Measurements from ENCODE around the gene NEUROD2.

Gene NEUROD2

DNA sequence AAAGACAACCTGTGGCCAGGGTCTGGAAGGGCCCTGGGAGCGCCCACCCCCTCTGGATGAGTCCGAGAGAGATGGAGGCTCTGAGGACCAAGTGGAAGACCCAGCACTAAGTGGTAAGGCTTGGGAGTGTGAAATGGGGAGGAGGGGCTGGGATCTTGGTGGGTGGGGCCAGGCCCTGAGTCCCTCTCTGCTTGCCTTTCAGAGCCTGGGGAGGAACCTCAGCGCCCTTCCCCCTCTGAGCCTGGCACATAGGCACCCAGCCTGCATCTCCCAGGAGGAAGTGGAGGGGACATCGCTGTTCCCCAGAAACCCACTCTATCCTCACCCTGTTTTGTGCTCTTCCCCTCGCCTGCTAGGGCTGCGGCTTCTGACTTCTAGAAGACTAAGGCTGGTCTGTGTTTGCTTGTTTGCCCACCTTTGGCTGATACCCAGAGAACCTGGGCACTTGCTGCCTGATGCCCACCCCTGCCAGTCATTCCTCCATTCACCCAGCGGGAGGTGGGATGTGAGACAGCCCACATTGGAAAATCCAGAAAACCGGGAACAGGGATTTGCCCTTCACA, 28.0 kb upstream of the NEUROD2 start:
- in situ Hi-C loops (cut with MboI; ENCODE audit: low sequenced_read_pairs): no loop called here

DNA sequence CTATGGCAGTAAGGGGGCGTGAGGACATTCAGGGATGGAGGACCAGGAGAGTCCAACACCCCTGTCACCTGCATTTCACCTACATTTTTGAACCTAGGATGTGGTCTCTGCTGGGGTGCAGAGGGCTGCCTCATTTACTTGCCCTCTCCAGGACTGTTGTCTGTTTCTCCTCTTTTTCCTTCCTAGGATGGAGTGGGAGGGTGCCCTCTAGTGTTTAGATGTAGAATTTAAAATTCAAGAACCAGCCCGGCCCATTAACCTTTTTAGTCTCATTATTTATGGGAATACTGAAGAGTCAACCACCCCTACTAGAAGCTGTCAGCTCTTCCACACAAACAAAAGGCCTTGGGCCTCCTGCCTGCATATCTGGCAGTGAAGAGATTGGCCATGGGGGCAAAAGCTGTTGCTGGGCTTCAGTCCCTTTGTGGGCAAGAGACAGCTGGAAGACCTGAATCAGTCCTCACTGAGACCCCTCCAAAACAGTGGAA, 26.7 kb upstream of the NEUROD2 start:
- in situ Hi-C loops (cut with MboI; ENCODE audit: low sequenced_read_pairs): no loop called here

- in situ Hi-C loops (cut with MboI; ENCODE audit: low sequenced_read_pairs): no loop called here
These were observed 26.0 kb upstream of the NEUROD2 start for GRCh38 chr17:39633570-39634183.

- in situ Hi-C loops (cut with MboI; ENCODE audit: low sequenced_read_pairs): no loop called here
These were observed 24.6 kb upstream of the NEUROD2 start for GRCh38 chr17:39632153-39632941.

DNA sequence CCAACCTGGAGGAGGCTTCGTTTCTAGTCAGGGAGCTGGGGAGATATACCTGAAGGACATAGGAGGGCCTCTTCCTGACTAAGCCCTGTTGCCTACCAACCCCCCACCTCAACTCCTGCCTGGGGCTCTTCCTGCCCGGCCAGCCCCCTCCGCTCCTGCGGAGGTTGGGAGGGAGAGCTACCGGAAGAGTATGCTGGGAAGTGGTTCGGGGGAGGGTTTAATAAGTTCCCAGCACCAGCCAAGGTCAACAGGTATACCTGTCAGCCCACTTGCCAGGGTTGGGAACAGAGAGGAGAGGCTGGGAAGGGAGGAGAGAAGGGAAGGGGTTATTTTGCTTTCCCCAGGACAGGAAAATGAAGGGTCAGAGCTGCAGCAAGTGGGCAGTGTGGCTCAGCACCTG, 23.7 kb upstream of the NEUROD2 start:
- in situ Hi-C loops (cut with MboI; ENCODE audit: low sequenced_read_pairs): no loop called here

DNA sequence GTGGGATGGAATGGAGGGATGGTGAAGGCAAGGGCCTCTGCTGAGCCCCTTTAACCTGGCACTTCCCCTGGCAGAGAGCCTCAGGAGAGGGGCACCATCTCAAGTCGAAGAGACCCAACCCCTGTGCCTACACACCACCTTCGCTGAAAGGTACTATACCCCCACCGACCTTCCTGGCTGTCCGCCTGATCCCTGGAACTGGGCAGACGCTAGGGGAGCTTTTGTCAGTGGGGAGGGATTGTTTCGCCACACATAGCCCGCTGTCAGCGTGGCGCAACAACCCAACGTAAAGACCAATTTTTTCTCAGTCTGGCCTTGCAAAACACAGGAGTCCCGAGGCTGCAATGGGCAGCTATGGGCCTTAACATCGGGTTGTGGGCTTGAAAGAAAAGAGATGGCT, 22.2 kb upstream of the NEUROD2 start:
- in situ Hi-C loops (cut with MboI; ENCODE audit: low sequenced_read_pairs): loop anchor here (10.0 kb wide), 1 partner anchor 55 kb away; the partner anchor contains the start of gene PGAP3

DNA sequence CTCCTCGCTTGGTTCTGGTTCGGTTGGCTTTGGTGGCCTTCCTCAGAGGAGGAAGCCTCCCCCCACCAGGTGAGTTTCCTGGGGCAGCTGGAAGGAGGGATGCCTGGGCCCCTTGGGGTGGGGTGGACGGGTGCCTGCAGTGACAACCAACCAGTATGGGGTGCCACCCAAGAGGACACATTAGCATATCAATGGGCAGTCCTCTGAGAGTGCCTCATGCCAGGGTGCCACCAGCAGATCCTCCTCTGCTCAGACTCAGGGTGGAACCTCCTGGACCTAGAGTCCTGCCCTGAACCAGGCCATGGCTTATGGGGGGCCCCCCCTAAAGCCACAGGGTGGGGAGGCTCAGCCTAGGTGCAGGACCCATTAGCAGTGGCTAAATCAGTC, 21.8 kb upstream of the NEUROD2 start:
- in situ Hi-C loops (cut with MboI; ENCODE audit: low sequenced_read_pairs): loop anchor here (10.0 kb wide), 1 partner anchor 55 kb away; the partner anchor contains the start of gene PGAP3

- in situ Hi-C loops (cut with MboI; ENCODE audit: low sequenced_read_pairs): loop anchor here (10.0 kb wide), 1 partner anchor 56 kb away; the partner anchor contains the start of gene PGAP3
These were observed 21.2 kb upstream of the NEUROD2 start for GRCh38 chr17:39628655-39629493.

- in situ Hi-C loops (cut with MboI; ENCODE audit: low sequenced_read_pairs): loop anchor here (10.0 kb wide), 1 partner anchor 57 kb away; the partner anchor contains the start of gene PGAP3
These were observed 20.2 kb upstream of the NEUROD2 start for GRCh38 chr17:39627712-39628516.

DNA sequence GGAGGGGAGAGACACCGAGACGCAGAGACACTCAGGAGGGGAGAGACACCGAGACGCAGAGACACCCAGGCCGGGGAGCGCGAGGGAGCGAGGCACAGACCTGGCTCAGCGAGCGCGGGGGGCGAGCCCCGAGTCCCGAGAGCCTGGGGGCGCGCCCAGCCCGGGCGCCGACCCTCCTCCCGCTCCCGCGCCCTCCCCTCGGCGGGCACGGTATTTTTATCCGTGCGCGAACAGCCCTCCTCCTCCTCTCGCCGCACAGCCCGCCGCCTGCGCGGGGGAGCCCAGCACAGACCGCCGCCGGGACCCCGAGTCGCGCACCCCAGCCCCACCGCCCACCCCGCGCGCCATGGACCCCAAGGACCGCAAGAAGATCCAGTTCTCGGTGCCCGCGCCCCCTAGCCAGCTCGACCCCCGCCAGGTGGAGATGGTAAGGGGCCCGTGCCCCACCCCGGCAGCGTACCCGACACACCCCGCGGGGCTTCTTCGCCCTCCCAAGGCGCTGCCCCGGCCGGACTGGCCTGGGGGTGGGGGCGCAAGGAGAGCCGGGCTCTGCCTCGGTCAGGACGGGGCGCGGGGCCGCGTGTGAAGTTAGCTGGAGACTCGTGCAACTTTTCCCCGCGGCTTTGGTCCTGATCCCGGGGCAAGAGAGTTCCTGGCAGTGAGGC, 19.5 kb upstream of the NEUROD2 start:
- in situ Hi-C loops (cut with MboI; ENCODE audit: low sequenced_read_pairs): loop anchor here (10.0 kb wide), 1 partner anchor 58 kb away; the partner anchor contains the start of gene PGAP3

DNA sequence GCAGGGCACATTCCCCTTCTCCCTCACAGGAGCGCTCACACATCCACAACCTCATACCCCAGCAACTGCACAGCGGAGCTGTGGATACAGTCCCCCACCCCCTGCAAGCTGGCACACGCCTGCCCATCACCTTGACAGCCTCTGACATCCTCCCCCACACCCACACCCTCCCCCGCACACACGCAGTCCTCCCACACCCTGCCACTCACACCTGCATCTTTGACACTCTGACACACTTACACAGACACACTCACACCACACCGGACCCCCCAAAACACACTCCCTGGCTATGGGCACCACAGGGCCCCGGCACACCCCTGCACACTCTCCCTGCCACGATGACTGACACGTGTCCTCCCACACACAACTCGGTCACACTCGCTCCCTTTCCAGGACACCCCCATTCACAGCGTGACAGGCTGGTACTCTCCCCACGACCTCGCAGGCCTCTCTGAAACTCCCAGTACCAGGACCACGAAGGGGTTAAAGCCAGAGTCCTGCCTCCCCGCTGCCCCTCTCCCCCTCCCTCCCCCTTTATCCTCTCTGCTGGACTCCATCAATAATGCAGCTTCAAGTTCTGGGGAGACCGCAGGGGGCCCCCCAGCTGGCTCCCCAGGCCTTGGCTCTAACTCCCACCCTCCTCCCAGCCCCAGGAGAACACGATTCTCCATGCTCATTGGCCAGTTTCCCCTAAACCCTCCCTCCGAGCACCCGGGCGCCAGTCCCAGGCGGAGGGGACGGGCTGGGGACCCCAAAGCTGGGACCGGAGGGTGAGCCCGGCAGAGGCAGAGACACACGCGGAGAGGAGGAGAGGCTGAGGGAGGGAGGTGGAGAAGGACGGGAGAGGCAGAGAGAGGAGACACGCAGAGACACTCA, 18.7 kb upstream of the NEUROD2 start, which contains the start of gene PPP1R1B:
Gene PPP1R1B (plus strand): TSS at position 782 of the 876 bp plus-strand sequence. CDS start 441 bp downstream, outside the sequence.
- in situ Hi-C loops (cut with MboI; ENCODE audit: low sequenced_read_pairs): loop anchor here (10.0 kb wide), 1 partner anchor 58 kb away; the partner anchor contains the start of gene PGAP3

DNA sequence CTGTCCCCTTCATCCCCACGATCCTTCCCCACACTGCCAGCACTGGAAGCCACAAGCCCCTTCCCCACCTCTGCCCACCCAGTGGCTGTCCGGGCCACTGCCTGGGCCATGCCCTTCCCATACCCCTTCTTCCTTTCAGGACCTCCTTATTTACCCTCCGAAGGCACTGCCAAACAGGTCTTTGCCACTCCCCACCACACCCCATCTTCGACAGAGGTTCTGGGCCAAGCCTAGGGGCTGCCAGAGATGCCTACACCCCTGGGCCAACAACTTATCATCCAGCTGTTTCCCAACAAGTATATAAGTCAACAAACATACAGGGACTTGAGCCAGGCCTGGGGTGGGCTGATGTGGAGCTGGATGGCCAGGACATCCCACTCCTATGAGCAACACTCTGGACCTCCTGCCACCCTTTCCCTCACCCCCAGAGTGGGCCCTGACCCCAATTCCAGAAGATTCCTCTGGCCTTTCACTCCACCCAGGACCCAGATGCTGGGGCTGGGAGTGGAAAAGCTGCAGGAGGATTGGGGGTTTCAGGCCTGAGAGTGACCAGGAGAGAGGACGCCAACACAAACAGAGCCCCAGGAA, 17.6 kb upstream of the NEUROD2 start:
- in situ Hi-C loops (cut with MboI; ENCODE audit: low sequenced_read_pairs): loop anchor here (10.0 kb wide), 1 partner anchor 60 kb away; the partner anchor contains the start of gene PGAP3

DNA sequence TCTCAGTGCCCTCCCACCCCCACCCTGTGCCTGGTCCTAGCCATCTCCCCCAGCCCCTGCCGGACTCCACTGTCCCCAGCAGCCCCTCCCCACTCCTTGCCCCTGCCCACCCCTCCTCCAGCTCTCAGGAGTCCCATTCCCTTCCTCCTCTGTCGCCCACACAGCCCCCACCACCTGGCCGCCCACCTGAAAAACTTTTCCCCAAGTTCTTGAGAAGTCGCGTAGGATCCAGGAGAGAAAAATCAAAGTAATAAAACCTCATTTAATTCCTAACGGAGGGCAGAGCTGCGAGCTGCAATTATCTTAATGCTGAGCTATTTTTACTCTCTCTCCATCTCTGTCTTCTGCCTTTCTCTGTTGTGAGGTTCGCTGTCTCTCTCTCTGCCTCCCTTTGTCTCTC, 16.6 kb upstream of the NEUROD2 start:
- in situ Hi-C loops (cut with MboI; ENCODE audit: low sequenced_read_pairs): loop anchor here (10.0 kb wide), 1 partner anchor 60 kb away; the partner anchor contains the start of gene PGAP3

GRCh38 chr17:39623356-39623950, 15.7 kb upstream of the NEUROD2 start:
- in situ Hi-C loops (cut with MboI; ENCODE audit: low sequenced_read_pairs): loop anchor here (10.0 kb wide), 1 partner anchor 61 kb away; the partner anchor contains the start of gene PGAP3

- in situ Hi-C loops (cut with MboI; ENCODE audit: low sequenced_read_pairs): loop anchor here (10.0 kb wide), 1 partner anchor 62 kb away; the partner anchor contains the start of gene PGAP3
These were observed 14.8 kb upstream of the NEUROD2 start for GRCh38 chr17:39622380-39623006.

Data from HL-60/S4 treated with retinoic acid at 250 ng/mL for 4 days and 3 days (cell line).